Smooth muscle cell (in vitro differentiated cells): Measurements from ENCODE around the gene IL2RG. TPM values are rescaled to one million over a fixed set of nuclear protein-coding genes. Genes with fewer than 3 reads are reported as not detected.

Experiments
- DNase-seq: peaks from one replicate; lab custom pipeline; 2025; ENCODE audit not compliant: unreplicated experiment; lab: John Stamatoyannopoulos, UW
- H2AFZ ChIP-seq: fragments of 200-600 bp; sonication (generic); 2 replicates; pipeline ENCODE4 v1.6.0; 2016; ENCODE audit warnings: antibody characterized with exemption, low read depth, mild to moderate bottlenecking
- H3F3A ChIP-seq: fragments of 200-600 bp; sonication (generic); 2 replicates; pipeline ENCODE4 v1.6.0; 2017; ENCODE audit warnings: antibody characterized with exemption, low read depth
- H3K27ac ChIP-seq: fragments of 200-600 bp; sonication (generic); 2 replicates; pipeline ENCODE4 v1.5.1; 2016; ENCODE audit warnings: low read depth, mild to moderate bottlenecking
- H3K27me3 ChIP-seq: fragments of 200-600 bp; sonication (generic); 2 replicates; pipeline ENCODE4 v1.6.1; 2016; ENCODE audit warnings: low read depth, mild to moderate bottlenecking
- H3K36me3 ChIP-seq: fragments of 200-600 bp; sonication (generic); 2 replicates; pipeline ENCODE4 v1.5.1; 2016; ENCODE audit warnings: low read depth
- H3K4me1 ChIP-seq: fragments of 200-600 bp; sonication (generic); 2 replicates; pipeline ENCODE4 v1.5.1; 2016; ENCODE audit warnings: low read depth
- H3K4me2 ChIP-seq: fragments of 200-600 bp; sonication (generic); 2 replicates; pipeline ENCODE4 v1.6.0; 2016; ENCODE audit warnings: mild to moderate bottlenecking
- H3K4me3 ChIP-seq: fragments of 200-600 bp; sonication (generic); 2 replicates; pipeline ENCODE4 v1.5.1; 2016; ENCODE audit warnings: mild to moderate bottlenecking
- H3K79me2 ChIP-seq: fragments of 200-600 bp; sonication (generic); 2 replicates; pipeline ENCODE4 v1.6.0; 2016; ENCODE audit warnings: low read depth, mild to moderate bottlenecking
- H3K9ac ChIP-seq: fragments of 200-600 bp; sonication (generic); 2 replicates; pipeline ENCODE4 v1.6.0; 2016; ENCODE audit warnings: low read depth
- H3K9me3 ChIP-seq: fragments of 200-600 bp; sonication (generic); replicated peaks from 2 replicates; pipeline ENCODE4 v1.5.1; 2016; ENCODE audit warnings: low read depth
- H4K20me1 ChIP-seq: fragments of 200-600 bp; sonication (generic); 2 replicates; pipeline ENCODE4 v1.6.0; 2016; ENCODE audit warnings: low read depth
- WGBS: methylation state at CpG from one replicate; pipeline ENCODE4 v1.1.7; 2016; ENCODE audit warnings: low lambda C conversion rate; 5-methylcytosine and 5-hydroxymethylcytosine counted together
- polyA plus RNA-seq: library from polyadenylated mRNA; unstranded; fragments of >200 nt; fragmentation: Nextera tagmentation; extraction: Ambion mirVana; gene quantifications from 2 replicates; pipeline ENCODE4 v1.2.1, GENCODE V29; 2016
- total RNA-seq: library from RNA; depleted of rRNA; stranded (reverse); fragments of >200 nt; gene quantifications from 2 replicates; pipeline ENCODE4 v1.2.3, GENCODE V29; 2014
- TF ChIP-seq, protein P1 (sequence below): fragments of 200-600 bp; sonication (generic); IDR thresholded peaks from 2 replicates; pipeline ENCODE4 v1.5.1; 2017; ENCODE audit warnings: borderline replicate concordance, mild to moderate bottlenecking, antibody characterized with exemption; ENCODE audit not compliant: insufficient read depth, poor library complexity, severe bottlenecking

The IL2RG gene
- total RNA-seq (not detected in 2 replicates), polyA plus RNA-seq (not detected in 2 replicates)

DNA sequence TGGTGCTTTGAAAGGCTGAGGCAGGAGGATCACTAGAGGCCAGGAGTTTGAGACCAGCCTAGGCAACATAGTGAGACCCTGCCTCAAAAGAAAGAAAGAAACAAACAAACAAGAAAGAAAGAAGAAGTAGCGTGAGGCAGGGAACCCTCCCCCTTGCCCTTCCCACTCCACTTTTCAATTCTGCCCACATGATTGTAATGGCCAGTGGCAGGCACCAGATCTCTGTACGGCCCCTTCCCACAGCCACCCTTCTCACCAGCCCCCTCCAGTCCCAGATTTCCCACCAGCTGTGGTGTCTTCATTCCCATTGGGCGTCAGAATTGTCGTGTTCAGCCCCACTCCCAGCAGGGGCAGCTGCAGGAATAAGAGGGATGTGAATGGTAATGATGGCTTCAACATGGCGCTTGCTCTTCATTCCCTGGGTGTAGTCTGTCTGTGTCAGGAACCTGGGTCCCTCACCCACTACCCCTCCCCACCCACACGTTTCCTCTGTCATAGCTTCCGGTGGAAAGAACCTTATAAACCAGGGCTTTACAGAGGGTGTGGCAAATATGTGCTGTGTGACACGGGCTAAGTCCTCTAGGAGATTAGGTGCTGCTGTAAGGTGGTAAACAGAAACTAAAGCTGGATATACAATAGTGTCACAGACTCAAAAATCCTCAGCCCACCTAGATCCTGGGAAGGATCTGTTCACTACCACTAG, at the start of gene IL2RG:
TSS of gene IL2RG (minus strand) at position 437 of the 703 bp plus-strand sequence. CDS start at position 399, 38 bp downstream.
- H3K79me2 ChIP-seq: no peaks in the 10 kb centered on the region
- TF ChIP-seq, protein P1, sequence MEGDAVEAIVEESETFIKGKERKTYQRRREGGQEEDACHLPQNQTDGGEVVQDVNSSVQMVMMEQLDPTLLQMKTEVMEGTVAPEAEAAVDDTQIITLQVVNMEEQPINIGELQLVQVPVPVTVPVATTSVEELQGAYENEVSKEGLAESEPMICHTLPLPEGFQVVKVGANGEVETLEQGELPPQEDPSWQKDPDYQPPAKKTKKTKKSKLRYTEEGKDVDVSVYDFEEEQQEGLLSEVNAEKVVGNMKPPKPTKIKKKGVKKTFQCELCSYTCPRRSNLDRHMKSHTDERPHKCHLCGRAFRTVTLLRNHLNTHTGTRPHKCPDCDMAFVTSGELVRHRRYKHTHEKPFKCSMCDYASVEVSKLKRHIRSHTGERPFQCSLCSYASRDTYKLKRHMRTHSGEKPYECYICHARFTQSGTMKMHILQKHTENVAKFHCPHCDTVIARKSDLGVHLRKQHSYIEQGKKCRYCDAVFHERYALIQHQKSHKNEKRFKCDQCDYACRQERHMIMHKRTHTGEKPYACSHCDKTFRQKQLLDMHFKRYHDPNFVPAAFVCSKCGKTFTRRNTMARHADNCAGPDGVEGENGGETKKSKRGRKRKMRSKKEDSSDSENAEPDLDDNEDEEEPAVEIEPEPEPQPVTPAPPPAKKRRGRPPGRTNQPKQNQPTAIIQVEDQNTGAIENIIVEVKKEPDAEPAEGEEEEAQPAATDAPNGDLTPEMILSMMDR: no peak
- H4K20me1 ChIP-seq: no peaks in the 10 kb centered on the region
- no peak within 1 kb of the TSS for H3K9ac ChIP-seq
- no peak for DNase-seq
- no peaks in the 10 kb centered on the region for H3F3A ChIP-seq
- H3K27me3 ChIP-seq: no peaks in the 10 kb centered on the region
- no peak within 1 kb of the TSS for H3K4me3 ChIP-seq
- no peak within 1 kb of the TSS for H3K27ac ChIP-seq
- H3K4me1 ChIP-seq: no peaks in the 10 kb centered on the region
- H3K9me3 ChIP-seq: no peaks in the 10 kb centered on the region
- WGBS: 63% methylated on average over 8 of the region's 8 CpGs
- H3K36me3 ChIP-seq: no peaks in the 10 kb centered on the region
- no peak within 1 kb of the TSS for H2AFZ ChIP-seq
- H3K4me2 ChIP-seq: no peak within 1 kb of the TSS

DNA sequence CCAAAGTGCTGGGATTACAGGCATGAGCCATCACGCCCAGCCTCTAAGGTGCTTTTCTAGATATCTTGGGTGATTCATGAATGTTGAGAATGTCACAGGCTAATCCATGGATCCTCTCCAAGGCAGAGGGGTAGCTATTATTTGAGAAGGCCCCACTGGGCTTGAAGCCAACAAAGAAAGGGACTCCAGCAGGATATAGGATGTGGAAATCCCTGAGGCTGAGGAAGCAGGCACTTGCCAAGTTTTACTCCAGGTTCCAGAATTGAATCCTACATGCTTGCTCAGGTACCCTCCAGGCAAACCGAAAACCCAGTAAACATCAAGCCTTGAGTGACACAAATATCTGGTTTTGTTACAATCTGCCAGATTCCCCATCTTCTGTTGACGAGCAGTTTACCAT, 49.1 kb upstream of the IL2RG start:
- H3K36me3 ChIP-seq: no peaks in the 10 kb centered on the region
- no peak overlapping the region for H3K4me3 ChIP-seq
- no peaks in the 10 kb centered on the region for H4K20me1 ChIP-seq
- DNase-seq: no peak
- TF ChIP-seq, protein P1: no peak
- H3K27me3 ChIP-seq: no peaks in the 10 kb centered on the region
- H3K27ac ChIP-seq: no peak overlapping the region
- no peak overlapping the region for H2AFZ ChIP-seq
- no peaks in the 10 kb centered on the region for H3K4me1 ChIP-seq
- H3K9ac ChIP-seq: no peak overlapping the region
- 90% methylated on average over 3 of the region's 3 CpGs for WGBS
- no peaks in the 10 kb centered on the region for H3K79me2 ChIP-seq
- no peaks in the 10 kb centered on the region for H3K9me3 ChIP-seq
- no peaks in the 10 kb centered on the region for H3F3A ChIP-seq
- no peak overlapping the region for H3K4me2 ChIP-seq

DNA sequence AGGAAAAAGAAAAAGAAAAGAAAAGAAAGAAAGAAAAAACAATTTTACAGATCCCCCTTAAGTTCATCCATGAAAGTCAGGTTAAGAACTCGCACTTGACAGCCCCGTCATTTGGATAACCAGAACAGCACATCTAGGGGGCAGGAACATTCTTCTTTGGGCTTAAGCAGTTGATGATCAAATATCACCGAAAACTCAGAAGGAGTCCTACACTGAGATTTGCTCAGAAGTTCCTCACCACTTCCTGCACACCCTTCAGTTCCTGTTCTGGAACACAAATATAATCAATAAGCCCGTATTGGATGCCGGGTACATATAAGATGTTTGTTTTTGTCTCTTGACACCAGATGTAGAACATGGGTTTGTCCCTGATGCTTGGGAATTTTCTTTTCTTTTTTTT, 48.0 kb upstream of the IL2RG start:
- 90% methylated on average over 5 of the region's 5 CpGs for WGBS
- no peaks in the 10 kb centered on the region for H3K79me2 ChIP-seq
- no peaks in the 10 kb centered on the region for H4K20me1 ChIP-seq
- no peaks in the 10 kb centered on the region for H3K36me3 ChIP-seq
- no peaks in the 10 kb centered on the region for H3F3A ChIP-seq
- TF ChIP-seq, protein P1: no peak
- H3K9ac ChIP-seq: no peak overlapping the region
- H3K9me3 ChIP-seq: no peaks in the 10 kb centered on the region
- no peak overlapping the region for H3K4me3 ChIP-seq
- no peak overlapping the region for H3K27ac ChIP-seq
- no peak overlapping the region for H3K4me2 ChIP-seq
- no peaks in the 10 kb centered on the region for H3K27me3 ChIP-seq
- H3K4me1 ChIP-seq: no peaks in the 10 kb centered on the region
- no peak overlapping the region for H2AFZ ChIP-seq
- no peak for DNase-seq

DNA sequence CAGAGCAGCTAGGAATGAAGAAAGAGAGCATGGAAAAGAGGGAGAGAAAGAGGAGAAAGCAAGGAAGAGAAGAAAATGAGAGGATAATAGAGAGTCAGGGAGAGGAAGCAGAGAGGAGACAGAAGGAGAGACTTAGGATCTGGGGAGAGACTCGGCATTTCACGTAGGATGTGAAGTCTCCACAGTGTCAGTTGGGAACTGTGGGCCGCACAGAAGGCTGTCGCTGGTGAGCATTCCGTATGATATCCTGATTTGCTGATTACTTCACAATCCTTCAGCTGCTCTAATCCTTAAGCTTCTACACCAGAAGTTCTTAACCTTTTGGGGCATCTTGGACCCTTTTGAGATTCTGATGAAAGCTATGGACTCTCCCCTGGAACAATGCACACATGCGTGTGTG, 47.2 kb upstream of the IL2RG start:
- no peaks in the 10 kb centered on the region for H3K79me2 ChIP-seq
- no peaks in the 10 kb centered on the region for H3K36me3 ChIP-seq
- H3K9ac ChIP-seq: no peak overlapping the region
- DNase-seq: no peak
- H3K4me3 ChIP-seq: no peak overlapping the region
- WGBS: 82% methylated on average over 6 of the region's 6 CpGs
- H3K4me1 ChIP-seq: no peaks in the 10 kb centered on the region
- no peaks in the 10 kb centered on the region for H4K20me1 ChIP-seq
- no peak overlapping the region for H3K4me2 ChIP-seq
- TF ChIP-seq, protein P1: no peak
- no peak overlapping the region for H2AFZ ChIP-seq
- H3K27ac ChIP-seq: no peak overlapping the region
- no peaks in the 10 kb centered on the region for H3K9me3 ChIP-seq
- no peaks in the 10 kb centered on the region for H3K27me3 ChIP-seq
- H3F3A ChIP-seq: no peaks in the 10 kb centered on the region
